WTC11 (cell line): Measurements from ENCODE around the gene KCNK5. TPM values are rescaled to one million over a fixed set of nuclear protein-coding genes. Genes with fewer than 3 reads are reported as not detected.

Experiments used
- ATAC-seq: fragments of 200-7000 bp; cut with Tn5 transposase; 2 replicates; pipeline ENCODE4 v1.10.0; 2021; ENCODE audit warnings: mild to moderate bottlenecking, moderate library complexity
- CTCF ChIA-PET: fragments of 300-600 bp; sonication (Branson Sonifier 250); formaldehyde crosslinking; loops from one replicate; lab custom pipeline; 2021; ENCODE audit warnings: antibody characterized with exemption; lab: Charles Lee
- POLR2A ChIA-PET: fragments of 350-600 bp; sonication (Branson Sonifier 250); formaldehyde crosslinking; loops from one replicate; lab custom pipeline; 2021; ENCODE audit warnings: antibody characterized with exemption; lab: Charles Lee
- DNase-seq: peaks from one replicate; pipeline ENCODE4 v3.0.0; 2021; ENCODE audit warnings: low spot score
- H3K27ac Mint-ChIP-seq: 2 replicates; pipeline ENCODE4 v1.8.0; 2021; ENCODE audit warnings: mixed read lengths
- H3K27me3 Mint-ChIP-seq: 2 replicates; pipeline ENCODE4 v1.8.0; 2021; ENCODE audit warnings: low read depth, mild to moderate bottlenecking, moderate library complexity, mixed read lengths
- H3K36me3 Mint-ChIP-seq: 2 replicates; pipeline ENCODE4 v1.8.0; 2021; ENCODE audit warnings: mixed read lengths
- H3K4me1 Mint-ChIP-seq: 2 replicates; pipeline ENCODE4 v1.8.0; 2022; ENCODE audit warnings: mixed read lengths
- H3K4me3 Mint-ChIP-seq: 2 replicates; pipeline ENCODE4 v1.8.0; 2021; ENCODE audit warnings: mild to moderate bottlenecking, moderate library complexity, mixed read lengths
- H3K9me3 Mint-ChIP-seq: 2 replicates; pipeline ENCODE4 v1.8.0; 2021; ENCODE audit warnings: mixed read lengths
- CREM ChIP-seq: sonication (generic); formaldehyde crosslinking; IDR thresholded peaks from 2 replicates; pipeline ENCODE4 v1.8.1; 2022; ENCODE audit warnings: mild to moderate bottlenecking, missing genetic modification reagents, moderate library complexity
- FOXK1 ChIP-seq: sonication (generic); formaldehyde crosslinking; IDR thresholded peaks from 2 replicates; pipeline ENCODE4 v1.8.0; 2022; ENCODE audit warnings: mild to moderate bottlenecking, moderate library complexity, missing genetic modification reagents
- IRF2 ChIP-seq: sonication (generic); formaldehyde crosslinking; IDR thresholded peaks from 2 replicates; pipeline ENCODE4 v1.8.0; 2022; ENCODE audit warnings: low read depth, missing genetic modification reagents, borderline replicate concordance
- JUN ChIP-seq: sonication (generic); formaldehyde crosslinking; IDR thresholded peaks from 2 replicates; pipeline ENCODE4 v1.8.0; 2023; ENCODE audit warnings: mild to moderate bottlenecking, missing genetic modification reagents
- MYBL2 ChIP-seq: sonication (generic); formaldehyde crosslinking; IDR thresholded peaks from 2 replicates; pipeline ENCODE4 v1.8.1; 2023; ENCODE audit warnings: mild to moderate bottlenecking, moderate library complexity, missing genetic modification reagents
- NFATC4 ChIP-seq: fragments of 250-450 bp; sonication (Bioruptor Pico); IDR thresholded peaks from 2 replicates; pipeline ENCODE4 v1.9.0; 2021; ENCODE audit warnings: mild to moderate bottlenecking
- NFYB ChIP-seq: sonication (generic); formaldehyde crosslinking; conservative IDR thresholded peaks from 2 replicates; pipeline ENCODE4 v1.8.0; 2022; ENCODE audit warnings: low read depth, missing genetic modification reagents
- SP1 ChIP-seq: sonication (generic); formaldehyde crosslinking; conservative IDR thresholded peaks from 2 replicates; pipeline ENCODE4 v1.8.1; 2022; ENCODE audit warnings: missing genetic modification reagents
- total RNA-seq: library from RNA; stranded (reverse); gene quantifications from 3 replicates; pipeline ENCODE4 v1.2.3, GENCODE V29; 2021
- TF ChIP-seq, protein P1 (sequence below): sonication (generic); formaldehyde crosslinking; IDR thresholded peaks from 2 replicates; pipeline ENCODE4 v1.8.0; 2023; ENCODE audit warnings: missing genetic modification reagents, mild to moderate bottlenecking, borderline replicate concordance
- TF ChIP-seq, protein P2 (sequence below): sonication (generic); formaldehyde crosslinking; IDR thresholded peaks from 2 replicates; pipeline ENCODE4 v1.8.0; 2022; ENCODE audit warnings: mild to moderate bottlenecking, missing genetic modification reagents
- TF ChIP-seq, protein P3 (sequence below): sonication (generic); formaldehyde crosslinking; IDR thresholded peaks from 2 replicates; pipeline ENCODE4 v1.8.1; 2023; ENCODE audit warnings: mild to moderate bottlenecking, missing genetic modification reagents, moderate library complexity
- TF ChIP-seq, protein P4 (sequence below): sonication (generic); formaldehyde crosslinking; IDR thresholded peaks from 2 replicates; pipeline ENCODE4 v1.8.1; 2022; ENCODE audit warnings: mild to moderate bottlenecking, missing genetic modification reagents, moderate library complexity, borderline replicate concordance
- TF ChIP-seq, protein P5 (sequence below): sonication (generic); formaldehyde crosslinking; IDR thresholded peaks from 2 replicates; pipeline ENCODE4 v1.8.1; 2022; ENCODE audit warnings: mild to moderate bottlenecking, moderate library complexity, missing genetic modification reagents
- TF ChIP-seq, protein P6 (sequence below): sonication (generic); formaldehyde crosslinking; IDR thresholded peaks from 2 replicates; pipeline ENCODE4 v1.8.0; 2022; ENCODE audit warnings: mild to moderate bottlenecking, missing genetic modification reagents
- TF ChIP-seq, protein P7 (sequence below): sonication (generic); formaldehyde crosslinking; IDR thresholded peaks from 2 replicates; pipeline ENCODE4 v1.8.1; 2022; ENCODE audit warnings: low read depth, mild to moderate bottlenecking, moderate library complexity, missing genetic modification reagents, borderline replicate concordance
- TF ChIP-seq, protein P8 (sequence below): fragments of 250-450 bp; sonication (Bioruptor Pico); conservative IDR thresholded peaks from 2 replicates; pipeline ENCODE4 v1.9.0; 2021; ENCODE audit warnings: mild to moderate bottlenecking

KCNK5 gene
- total RNA-seq, 1 experiment from 2014 or later = 41.8 TPM

DNA sequence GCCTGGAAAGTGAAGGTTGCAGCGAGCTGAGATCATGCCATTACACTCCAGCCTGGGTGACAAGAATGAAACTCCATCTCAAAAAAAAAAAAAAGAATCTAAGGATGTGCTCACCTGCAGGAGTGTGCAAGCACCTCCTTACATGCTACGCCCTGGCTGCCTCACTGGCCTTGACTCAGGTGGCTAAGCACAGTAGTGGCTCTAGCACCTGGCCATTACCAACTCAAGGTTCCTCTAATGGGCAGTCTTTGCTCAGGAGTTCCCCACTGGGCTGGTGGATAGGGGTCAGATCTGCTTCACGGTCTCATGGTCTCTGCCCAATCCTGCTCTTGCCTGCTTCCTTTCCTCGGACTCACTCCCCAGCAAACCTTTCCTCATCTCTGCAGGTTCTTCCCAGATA lies 45.2 kb upstream of the KCNK5 start:
- H3K27me3 Mint-ChIP-seq = no peaks in the 10 kb centered on the region; the same call in 1 of the 2 replicates
- CTCF ChIA-PET = interaction anchor here (0.8 to 1.7 kb wide), 3 partner anchors 18 to 29 kb away, joined by 3 to 17 read pairs (median 4); no protein-coding TSS in a partner anchor
- TF ChIP-seq, protein P1, sequence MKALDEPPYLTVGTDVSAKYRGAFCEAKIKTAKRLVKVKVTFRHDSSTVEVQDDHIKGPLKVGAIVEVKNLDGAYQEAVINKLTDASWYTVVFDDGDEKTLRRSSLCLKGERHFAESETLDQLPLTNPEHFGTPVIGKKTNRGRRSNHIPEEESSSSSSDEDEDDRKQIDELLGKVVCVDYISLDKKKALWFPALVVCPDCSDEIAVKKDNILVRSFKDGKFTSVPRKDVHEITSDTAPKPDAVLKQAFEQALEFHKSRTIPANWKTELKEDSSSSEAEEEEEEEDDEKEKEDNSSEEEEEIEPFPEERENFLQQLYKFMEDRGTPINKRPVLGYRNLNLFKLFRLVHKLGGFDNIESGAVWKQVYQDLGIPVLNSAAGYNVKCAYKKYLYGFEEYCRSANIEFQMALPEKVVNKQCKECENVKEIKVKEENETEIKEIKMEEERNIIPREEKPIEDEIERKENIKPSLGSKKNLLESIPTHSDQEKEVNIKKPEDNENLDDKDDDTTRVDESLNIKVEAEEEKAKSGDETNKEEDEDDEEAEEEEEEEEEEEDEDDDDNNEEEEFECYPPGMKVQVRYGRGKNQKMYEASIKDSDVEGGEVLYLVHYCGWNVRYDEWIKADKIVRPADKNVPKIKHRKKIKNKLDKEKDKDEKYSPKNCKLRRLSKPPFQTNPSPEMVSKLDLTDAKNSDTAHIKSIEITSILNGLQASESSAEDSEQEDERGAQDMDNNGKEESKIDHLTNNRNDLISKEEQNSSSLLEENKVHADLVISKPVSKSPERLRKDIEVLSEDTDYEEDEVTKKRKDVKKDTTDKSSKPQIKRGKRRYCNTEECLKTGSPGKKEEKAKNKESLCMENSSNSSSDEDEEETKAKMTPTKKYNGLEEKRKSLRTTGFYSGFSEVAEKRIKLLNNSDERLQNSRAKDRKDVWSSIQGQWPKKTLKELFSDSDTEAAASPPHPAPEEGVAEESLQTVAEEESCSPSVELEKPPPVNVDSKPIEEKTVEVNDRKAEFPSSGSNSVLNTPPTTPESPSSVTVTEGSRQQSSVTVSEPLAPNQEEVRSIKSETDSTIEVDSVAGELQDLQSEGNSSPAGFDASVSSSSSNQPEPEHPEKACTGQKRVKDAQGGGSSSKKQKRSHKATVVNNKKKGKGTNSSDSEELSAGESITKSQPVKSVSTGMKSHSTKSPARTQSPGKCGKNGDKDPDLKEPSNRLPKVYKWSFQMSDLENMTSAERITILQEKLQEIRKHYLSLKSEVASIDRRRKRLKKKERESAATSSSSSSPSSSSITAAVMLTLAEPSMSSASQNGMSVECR (CRISPR knock-in tag) = no peak
- TF ChIP-seq NFYB (CRISPR knock-in tag) = no peak
- no peak for TF ChIP-seq FOXK1 (CRISPR knock-in tag)
- TF ChIP-seq, protein P2, sequence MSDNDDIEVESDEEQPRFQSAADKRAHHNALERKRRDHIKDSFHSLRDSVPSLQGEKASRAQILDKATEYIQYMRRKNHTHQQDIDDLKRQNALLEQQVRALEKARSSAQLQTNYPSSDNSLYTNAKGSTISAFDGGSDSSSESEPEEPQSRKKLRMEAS (CRISPR knock-in tag) = no peak
- TF ChIP-seq, protein P3, sequence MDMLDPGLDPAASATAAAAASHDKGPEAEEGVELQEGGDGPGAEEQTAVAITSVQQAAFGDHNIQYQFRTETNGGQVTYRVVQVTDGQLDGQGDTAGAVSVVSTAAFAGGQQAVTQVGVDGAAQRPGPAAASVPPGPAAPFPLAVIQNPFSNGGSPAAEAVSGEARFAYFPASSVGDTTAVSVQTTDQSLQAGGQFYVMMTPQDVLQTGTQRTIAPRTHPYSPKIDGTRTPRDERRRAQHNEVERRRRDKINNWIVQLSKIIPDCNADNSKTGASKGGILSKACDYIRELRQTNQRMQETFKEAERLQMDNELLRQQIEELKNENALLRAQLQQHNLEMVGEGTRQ (CRISPR knock-in tag) = no peak
- TF ChIP-seq, protein P4, sequence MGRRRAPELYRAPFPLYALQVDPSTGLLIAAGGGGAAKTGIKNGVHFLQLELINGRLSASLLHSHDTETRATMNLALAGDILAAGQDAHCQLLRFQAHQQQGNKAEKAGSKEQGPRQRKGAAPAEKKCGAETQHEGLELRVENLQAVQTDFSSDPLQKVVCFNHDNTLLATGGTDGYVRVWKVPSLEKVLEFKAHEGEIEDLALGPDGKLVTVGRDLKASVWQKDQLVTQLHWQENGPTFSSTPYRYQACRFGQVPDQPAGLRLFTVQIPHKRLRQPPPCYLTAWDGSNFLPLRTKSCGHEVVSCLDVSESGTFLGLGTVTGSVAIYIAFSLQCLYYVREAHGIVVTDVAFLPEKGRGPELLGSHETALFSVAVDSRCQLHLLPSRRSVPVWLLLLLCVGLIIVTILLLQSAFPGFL (CRISPR knock-in tag) = no peak
- TF ChIP-seq, protein P5, sequence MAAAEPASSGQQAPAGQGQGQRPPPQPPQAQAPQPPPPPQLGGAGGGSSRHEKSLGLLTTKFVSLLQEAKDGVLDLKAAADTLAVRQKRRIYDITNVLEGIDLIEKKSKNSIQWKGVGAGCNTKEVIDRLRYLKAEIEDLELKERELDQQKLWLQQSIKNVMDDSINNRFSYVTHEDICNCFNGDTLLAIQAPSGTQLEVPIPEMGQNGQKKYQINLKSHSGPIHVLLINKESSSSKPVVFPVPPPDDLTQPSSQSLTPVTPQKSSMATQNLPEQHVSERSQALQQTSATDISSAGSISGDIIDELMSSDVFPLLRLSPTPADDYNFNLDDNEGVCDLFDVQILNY (CRISPR knock-in tag) = no peak
- no peak for TF ChIP-seq CREM (CRISPR knock-in tag)
- no peak for TF ChIP-seq NFATC4 (CRISPR knock-in tag)
- TF ChIP-seq, protein P6, sequence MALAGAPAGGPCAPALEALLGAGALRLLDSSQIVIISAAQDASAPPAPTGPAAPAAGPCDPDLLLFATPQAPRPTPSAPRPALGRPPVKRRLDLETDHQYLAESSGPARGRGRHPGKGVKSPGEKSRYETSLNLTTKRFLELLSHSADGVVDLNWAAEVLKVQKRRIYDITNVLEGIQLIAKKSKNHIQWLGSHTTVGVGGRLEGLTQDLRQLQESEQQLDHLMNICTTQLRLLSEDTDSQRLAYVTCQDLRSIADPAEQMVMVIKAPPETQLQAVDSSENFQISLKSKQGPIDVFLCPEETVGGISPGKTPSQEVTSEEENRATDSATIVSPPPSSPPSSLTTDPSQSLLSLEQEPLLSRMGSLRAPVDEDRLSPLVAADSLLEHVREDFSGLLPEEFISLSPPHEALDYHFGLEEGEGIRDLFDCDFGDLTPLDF = no peak
- no peak for TF ChIP-seq SP1 (CRISPR knock-in tag)
- TF ChIP-seq, protein P7, sequence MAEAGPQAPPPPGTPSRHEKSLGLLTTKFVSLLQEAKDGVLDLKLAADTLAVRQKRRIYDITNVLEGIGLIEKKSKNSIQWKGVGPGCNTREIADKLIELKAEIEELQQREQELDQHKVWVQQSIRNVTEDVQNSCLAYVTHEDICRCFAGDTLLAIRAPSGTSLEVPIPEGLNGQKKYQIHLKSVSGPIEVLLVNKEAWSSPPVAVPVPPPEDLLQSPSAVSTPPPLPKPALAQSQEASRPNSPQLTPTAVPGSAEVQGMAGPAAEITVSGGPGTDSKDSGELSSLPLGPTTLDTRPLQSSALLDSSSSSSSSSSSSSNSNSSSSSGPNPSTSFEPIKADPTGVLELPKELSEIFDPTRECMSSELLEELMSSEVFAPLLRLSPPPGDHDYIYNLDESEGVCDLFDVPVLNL (CRISPR knock-in tag) = no peak
- TF ChIP-seq MYBL2 (CRISPR knock-in tag) = no peak
- TF ChIP-seq, protein P8, sequence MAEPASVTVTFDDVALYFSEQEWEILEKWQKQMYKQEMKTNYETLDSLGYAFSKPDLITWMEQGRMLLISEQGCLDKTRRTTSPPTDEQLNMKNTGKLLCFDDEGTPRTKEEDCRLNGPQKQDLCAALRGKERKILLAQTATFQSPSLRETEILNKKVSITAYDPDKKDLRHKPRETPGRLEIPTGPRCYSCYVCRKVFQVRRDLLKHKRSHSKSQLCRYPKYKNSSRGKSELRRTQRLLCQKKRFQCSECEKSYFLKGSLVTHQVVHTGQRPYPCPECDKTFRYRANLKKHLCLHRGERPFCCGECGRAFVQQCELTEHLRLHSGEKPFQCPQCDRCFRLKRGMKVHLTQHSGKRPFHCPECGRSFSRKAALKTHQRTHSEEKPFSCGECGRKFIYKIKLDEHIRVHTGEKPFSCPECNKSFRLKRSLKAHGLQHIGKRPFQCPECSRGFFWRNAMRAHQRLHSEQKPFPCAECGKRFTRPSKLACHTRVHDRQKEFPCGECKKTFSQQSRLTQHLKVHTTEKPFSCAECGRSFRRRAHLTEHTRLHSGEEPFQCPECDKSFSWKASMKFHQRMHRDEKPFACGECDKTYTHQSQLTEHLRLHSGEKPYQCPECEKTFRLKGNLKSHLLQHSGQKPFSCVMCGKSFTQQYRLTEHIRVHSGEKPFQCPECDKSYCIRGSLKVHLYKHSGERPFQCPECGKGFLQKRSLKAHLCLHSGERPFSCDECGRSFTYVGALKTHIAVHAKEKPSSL (CRISPR knock-in tag) = no peak
- no peak for TF ChIP-seq IRF2
- no peak for TF ChIP-seq JUN (CRISPR knock-in tag)
- H3K4me1 Mint-ChIP-seq = peaks cover 38% of the 10 kb centered on the region
- H3K27ac Mint-ChIP-seq = no peak overlapping the region
- no peak overlapping the region for H3K4me3 Mint-ChIP-seq
- H3K36me3 Mint-ChIP-seq = no peaks in the 10 kb centered on the region
- no peak for DNase-seq
- POLR2A ChIA-PET = no interaction called here
- no peak for ATAC-seq
- 0 out of 2 replicates have a peak, but pooled peaks cover 8% of the 10 kb centered on the region for H3K9me3 Mint-ChIP-seq
